PFSK-1 (cell line): ENCODE measurements around the gene EXOC4.

Source experiments
- POLR2AphosphoS5 ChIP-seq: IDR thresholded peaks from 2 replicates; pipeline ENCODE4 v1.6.1; 2012; ENCODE audit warnings: low read depth, mild to moderate bottlenecking, control low read depth, low read length, moderate library complexity
- REST ChIP-seq, 2 experiments: IDR thresholded peaks; 2 replicates each; pipeline versions ENCODE4 v1.6.1 to v1.8.0; 2011 to 2012; ENCODE audit warnings: low read depth in 2 of 2, low read length in 2 of 2, control low read depth in 1 of 2, inconsistent platforms in 1 of 2, mild to moderate bottlenecking in 1 of 2, moderate library complexity in 1 of 2; ENCODE audit not compliant: insufficient read depth in 1 of 2
- SIN3A ChIP-seq: IDR thresholded peaks from 2 replicates; pipeline ENCODE4 v1.6.1; 2012; ENCODE audit warnings: mild to moderate bottlenecking, low read length, moderate library complexity, borderline replicate concordance; ENCODE audit not compliant: insufficient read depth
- TAF1 ChIP-seq: IDR thresholded peaks from 2 replicates; pipeline ENCODE4 v1.6.1; 2012; ENCODE audit warnings: low read length, control low read depth, borderline replicate concordance; ENCODE audit not compliant: insufficient read depth

- no peak for TF ChIP-seq POLR2AphosphoS5
- no peak for TF ChIP-seq REST (IDR thresholded peaks at IDR 0.05; ENCODE audit: insufficient read depth in 1 of 2, low read depth in 2 of 2, low read length in 2 of 2)
- no peak for TF ChIP-seq TAF1
- TF ChIP-seq SIN3A = no peak
Measured at GRCh38 chr7:134028853-134029252, 776.0 kb downstream of the EXOC4 start.
